Naive thymus-derived CD4-positive, alpha-beta T cell (primary cell): Measurements from ENCODE around the gene KCNAB1. TPM values are rescaled to one million over a fixed set of nuclear protein-coding genes. Genes with fewer than 3 reads are reported as not detected.
"Not testable (repeated sequence)": the region's sequence is repeated elsewhere in the genome, so short reads cannot be mapped to it uniquely, and the experiment has no call there.

Experiments used
- ATAC-seq: fragments of 150-1000 bp; cut with Tn5 transposase; 2 replicates; pipeline ENCODE4 v1.10.0; 2021; ENCODE audit warnings: mild to moderate bottlenecking, moderate library complexity
- CTCF ChIA-PET: fragments of 350-600 bp; sonication (Branson Sonifier 250); formaldehyde crosslinking; loops from one replicate; lab custom pipeline; 2021; ENCODE audit warnings: antibody characterized with exemption; lab: Charles Lee
- POLR2A ChIA-PET: fragments of 350-600 bp; sonication (Branson Sonifier 250); formaldehyde crosslinking; loops from one replicate; lab custom pipeline; 2021; ENCODE audit warnings: antibody characterized with exemption, inconsistent platforms; lab: Charles Lee
- DNase-seq, 9 donors: peaks; one replicate each; pipeline versions ENCODE4 v3.0.0 to v3.0.0-alpha.2; 2020 to 2022; ENCODE audit warnings: mixed read lengths in 1 of 9
- H3K27ac ChIP-seq: one replicate; pipeline ENCODE4 v1.7.0; 2013; ENCODE audit warnings: mild to moderate bottlenecking, low read depth, low read length, moderate library complexity
- H3K27me3 ChIP-seq, 2 donors: one replicate each; pipeline ENCODE4 v1.7.0; 2013; ENCODE audit warnings: low read length in 2 of 2, mild to moderate bottlenecking in 2 of 2, moderate library complexity in 2 of 2; ENCODE audit not compliant: control insufficient read depth in 2 of 2, insufficient read depth in 2 of 2
- H3K36me3 ChIP-seq, 3 experiments: 1 replicate in 2 of 3; 2 replicates in 1 of 3; pipeline ENCODE4 v1.7.0; 2013; ENCODE audit warnings: low read length in 3 of 3, mild to moderate bottlenecking in 3 of 3, moderate library complexity in 1 of 3; ENCODE audit not compliant: insufficient read depth in 3 of 3, control insufficient read depth in 2 of 3
- H3K4me1 ChIP-seq, 2 donors: one replicate each; pipeline ENCODE4 v1.7.0; 2013; ENCODE audit warnings: low read length in 2 of 2, mild to moderate bottlenecking in 2 of 2, moderate library complexity in 1 of 2; ENCODE audit not compliant: control insufficient read depth in 2 of 2, insufficient read depth in 2 of 2
- H3K4me3 ChIP-seq: 2 replicates; pipeline ENCODE4 v1.7.0; 2013; ENCODE audit warnings: mild to moderate bottlenecking, low read length
- H3K9me3 ChIP-seq, 3 experiments: 1 replicate in 2 of 3; 2 replicates in 1 of 3; pipeline ENCODE4 v1.7.0; 2013; ENCODE audit warnings: low read length in 3 of 3; ENCODE audit not compliant: control insufficient read depth in 2 of 3
- H3K27ac Mint-ChIP-seq, 9 donors: one replicate each; pipeline ENCODE4 v1.8.0; 2020 to 2022; ENCODE audit warnings: mixed read lengths in 9 of 9, mild to moderate bottlenecking in 8 of 9, moderate library complexity in 5 of 9, inconsistent platforms in 2 of 9
- H3K27me3 Mint-ChIP-seq, 5 donors: one replicate each; pipeline ENCODE4 v1.8.0; 2021 to 2022; ENCODE audit warnings: mixed read lengths in 5 of 5, mild to moderate bottlenecking in 1 of 5
- H3K36me3 Mint-ChIP-seq, 5 donors: one replicate each; pipeline ENCODE4 v1.8.0; 2020 to 2022; ENCODE audit warnings: mixed read lengths in 5 of 5, mild to moderate bottlenecking in 3 of 5, inconsistent platforms in 1 of 5
- H3K4me1 Mint-ChIP-seq, 7 donors: one replicate each; pipeline ENCODE4 v1.8.0; 2020 to 2022; ENCODE audit warnings: mixed read lengths in 7 of 7, mild to moderate bottlenecking in 3 of 7, inconsistent platforms in 1 of 7
- H3K4me3 Mint-ChIP-seq, 10 donors: one replicate each; pipeline ENCODE4 v1.8.0; 2020 to 2022; ENCODE audit warnings: mild to moderate bottlenecking in 10 of 10, mixed read lengths in 10 of 10, moderate library complexity in 6 of 10, inconsistent platforms in 2 of 10
- H3K9me3 Mint-ChIP-seq, 11 donors: one replicate each; pipeline ENCODE4 v1.8.0; 2020 to 2022; ENCODE audit warnings: mixed read lengths in 11 of 11, mild to moderate bottlenecking in 4 of 11, inconsistent platforms in 1 of 11, moderate library complexity in 1 of 11
- intact Hi-C, 2 donors: fragments of 100-400 bp; cut with micrococcal nuclease; formaldehyde crosslinking; loops; one replicate each; pipeline ENCODE4 v1.15.1; 2023
- polyA plus RNA-seq, 2 donors: library from polyadenylated mRNA; unstranded; fragments of 300-500 nt; fragmentation: Illumina TruSeq; gene quantifications; one replicate each; pipeline ENCODE4 v1.2.3, GENCODE V29; 2021
- total RNA-seq, 6 experiments: library from RNA in 5 of 6; stranded (reverse) in 5 of 6; gene quantifications; 1 replicate in 5 of 6; 2 replicates in 1 of 6; pipeline ENCODE4 v1.2.3 and lab custom pipeline; 2021 to 2026

Gene KCNAB1
- total and polyA plus RNA-seq, 7 experiments from 2014 or later, result 0.09 to 0.17 TPM; not detected in 5

GRCh38 chr3:156559321-156559720 is 438.9 kb downstream of the KCNAB1 start:
- no peak overlapping the region for H3K4me3 ChIP-seq
- H3K27ac Mint-ChIP-seq, result no peak overlapping the region
- peaks cover 0 to 4% of the 10 kb centered on the region in 2 donors for H3K4me1 ChIP-seq
- no peak for ATAC-seq
- no peak for DNase-seq
- intact Hi-C loops, result loop anchor here in 1 of 2 donors (10.0 kb wide), 1 partner anchor 705 kb away; the partner anchor contains the start of gene SLC33A1
- H3K9me3 ChIP-seq, result no peaks in the 10 kb centered on the region
- no peak overlapping the region for H3K4me3 Mint-ChIP-seq
- H3K27me3 ChIP-seq, result no peaks in the 10 kb centered on the region
- peaks cover 0 to 5% (median 0%) of the 10 kb centered on the region in 11 donors for H3K9me3 Mint-ChIP-seq
- H3K27me3 Mint-ChIP-seq, result peaks cover 6 to 24% (median 11%) of the 10 kb centered on the region in 5 donors
- H3K4me1 Mint-ChIP-seq, result peaks cover 0 to 29% (median 7%) of the 10 kb centered on the region in 7 donors
- ChIA-PET POLR2A (no interaction called here), CTCF (no interaction called here)
- peaks cover 0 to 6% (median 0%) of the 10 kb centered on the region in 3 experiments for H3K36me3 ChIP-seq
- H3K27ac ChIP-seq, result no peak overlapping the region
- H3K36me3 Mint-ChIP-seq, result no peaks in the 10 kb centered on the region

- Histone ChIP-seq H3K9me3 (no peaks in the 10 kb centered on the region), H3K4me3 (no peak overlapping the region), H3K27ac (no peak overlapping the region), H3K4me1 (no peaks in the 10 kb centered on the region), H3K36me3 (no peaks in the 10 kb centered on the region), H3K27me3 (no peaks in the 10 kb centered on the region)
- no peaks in the 10 kb centered on the region for H3K9me3 Mint-ChIP-seq
- CTCF ChIA-PET, result no interaction called here
- intact Hi-C loops, result no loop called here
- ATAC-seq, result no peak
- H3K4me1 Mint-ChIP-seq, result peaks cover 0 to 19% (median 0%) of the 10 kb centered on the region in 7 donors
- H3K4me3 Mint-ChIP-seq, result no peak overlapping the region
- H3K36me3 Mint-ChIP-seq, result no peaks in the 10 kb centered on the region
- H3K27ac Mint-ChIP-seq, result no peak overlapping the region
- H3K27me3 Mint-ChIP-seq, result peaks cover 6 to 30% (median 11%) of the 10 kb centered on the region in 5 donors
- DNase-seq, result no peak
- POLR2A ChIA-PET, result no interaction called here
Observed at GRCh38 chr3:156561533-156561932, 441.2 kb downstream of the KCNAB1 start.

GRCh38 chr3:156562486-156562885 is 442.1 kb downstream of the KCNAB1 start:
- H3K9me3 Mint-ChIP-seq, H3K4me1 ChIP-seq, H3K27me3 ChIP-seq, ATAC-seq, H3K27ac ChIP-seq, H3K9me3 ChIP-seq, H3K27ac Mint-ChIP-seq, H3K4me3 Mint-ChIP-seq, H3K36me3 ChIP-seq, H3K4me3 ChIP-seq, intact Hi-C loops, H3K36me3 Mint-ChIP-seq, DNase-seq: not testable (repeated sequence)
- CTCF ChIA-PET, result interaction anchor here (0.6 kb wide), 1 partner anchor 265 kb away, joined by 3 read pairs; no protein-coding TSS in a partner anchor
- POLR2A ChIA-PET, result interaction anchor here (0.7 kb wide), 1 partner anchor 23 kb away, joined by 3 read pairs; no protein-coding TSS in a partner anchor
- peaks cover 6 to 30% (median 13%) of the 10 kb centered on the region in 5 donors for H3K27me3 Mint-ChIP-seq
- peaks cover 0 to 19% (median 0%) of the 10 kb centered on the region in 7 donors for H3K4me1 Mint-ChIP-seq

- H3K4me1 ChIP-seq, result no peaks in the 10 kb centered on the region
Observed at GRCh38 chr3:156563900-156564682, 443.7 kb downstream of the KCNAB1 start.

GRCh38 chr3:156569016-156569415 is 448.6 kb downstream of the KCNAB1 start:
- H3K27ac Mint-ChIP-seq, H3K4me1 Mint-ChIP-seq, H3K27me3 ChIP-seq, H3K36me3 ChIP-seq, H3K4me3 Mint-ChIP-seq, H3K9me3 ChIP-seq, H3K27ac ChIP-seq, H3K9me3 Mint-ChIP-seq, H3K4me1 ChIP-seq, H3K4me3 ChIP-seq, CTCF ChIA-PET, ATAC-seq, DNase-seq, H3K36me3 Mint-ChIP-seq, intact Hi-C loops: not testable (repeated sequence)
- H3K27me3 Mint-ChIP-seq, result peaks cover 0 to 34% (median 12%) of the 10 kb centered on the region in 5 donors
- POLR2A ChIA-PET, result interaction anchor here (0.7 kb wide), 1 partner anchor 15 kb away, joined by 3 read pairs; no protein-coding TSS in a partner anchor

More at GRCh38 chr3:156563900-156564682, 443.7 kb downstream of the KCNAB1 start:
- H3K9me3 ChIP-seq, result no peaks in the 10 kb centered on the region
- Mint-ChIP-seq H3K27ac (no peak overlapping the region), H3K9me3 (peaks cover 0 to 5% (median 0%) of the 10 kb centered on the region in 11 donors), H3K4me3 (no peak overlapping the region), H3K27me3 (peaks cover 6 to 30% (median 13%) of the 10 kb centered on the region in 5 donors), H3K4me1 (peaks cover 0 to 14% (median 0%) of the 10 kb centered on the region in 7 donors), H3K36me3 (peaks cover 0 to 5% (median 0%) of the 10 kb centered on the region in 5 donors)
- H3K4me3 ChIP-seq, result no peak overlapping the region
- ATAC-seq, result no peak
- no peak overlapping the region for H3K27ac ChIP-seq
- ChIA-PET CTCF (interaction anchor here (0.6 to 0.7 kb wide), 2 partner anchors 51 to 510 kb away, joined by 3 read pairs; no protein-coding TSS in a partner anchor), POLR2A (interaction anchor here (0.6 to 1.8 kb wide), 2 partner anchors 9 to 310 kb away, joined by 3 to 7 read pairs; partner anchors contain the start of gene SSR3)
- no peaks in the 10 kb centered on the region for H3K27me3 ChIP-seq
- H3K36me3 ChIP-seq, result no peaks in the 10 kb centered on the region
- DNase-seq, result no peak
- intact Hi-C loops, result no loop called here

- CTCF ChIA-PET, H3K27ac ChIP-seq, intact Hi-C loops, POLR2A ChIA-PET, H3K4me1 Mint-ChIP-seq, ATAC-seq, DNase-seq, H3K4me3 ChIP-seq, H3K9me3 ChIP-seq, H3K27me3 ChIP-seq, H3K9me3 Mint-ChIP-seq, H3K4me3 Mint-ChIP-seq, H3K4me1 ChIP-seq, H3K36me3 ChIP-seq, H3K27ac Mint-ChIP-seq, H3K36me3 Mint-ChIP-seq: not testable (repeated sequence)
- peaks cover 0 to 39% (median 15%) of the 10 kb centered on the region in 5 donors for H3K27me3 Mint-ChIP-seq
Observed at GRCh38 chr3:156569881-156570280, 449.5 kb downstream of the KCNAB1 start.
